Neutrophil (primary cell): ENCODE measurements around the gene RNMT.

Source experiments
- H3K27ac ChIP-seq: fragments of 200-600 bp; sonication (generic); 2 replicates; pipeline ENCODE4 v1.5.1; 2016; ENCODE audit warnings: mild to moderate bottlenecking, moderate library complexity
- H3K27me3 ChIP-seq: fragments of 200-600 bp; sonication (generic); 2 replicates; pipeline ENCODE4 v1.6.0; 2016; ENCODE audit warnings: mild to moderate bottlenecking
- H3K36me3 ChIP-seq: fragments of 200-600 bp; sonication (generic); 2 replicates; pipeline ENCODE4 v1.5.1; 2017
- H3K4me1 ChIP-seq, 2 experiments: fragments of 200-600 bp in 1 of 2; sonication (generic) in 1 of 2; 1 replicate in 1 of 2; 2 replicates in 1 of 2; pipeline versions ENCODE4 v1.5.1 to v1.6.1; 2013 to 2016; ENCODE audit warnings: low read depth in 1 of 2, low read length in 1 of 2, mild to moderate bottlenecking in 1 of 2, moderate library complexity in 1 of 2; ENCODE audit not compliant: control insufficient read depth in 1 of 2, insufficient read depth in 1 of 2
- H3K4me3 ChIP-seq, 2 experiments: fragments of 200-600 bp in 1 of 2; sonication (generic) in 1 of 2; 1 replicate in 1 of 2; 2 replicates in 1 of 2; pipeline ENCODE4 v1.5.1; 2013 to 2016; ENCODE audit warnings: low read depth in 1 of 2, low read length in 1 of 2, mild to moderate bottlenecking in 1 of 2, moderate library complexity in 1 of 2
- H3K9me3 ChIP-seq: fragments of 200-600 bp; sonication (generic); 2 replicates; pipeline ENCODE4 v1.5.1; 2016
- CTCF ChIP-seq: fragments of 200-600 bp; sonication (generic); IDR thresholded peaks from 2 replicates; pipeline ENCODE4 v1.5.1; 2016; ENCODE audit warnings: antibody characterized with exemption

RNMT gene

GRCh38 chr18:13720123-13720522 lies 6.3 kb upstream of the RNMT start:
- Histone ChIP-seq H3K4me3 (no peak overlapping the region), H3K9me3 (no peaks in the 10 kb centered on the region), H3K4me1 (no peaks in the 10 kb centered on the region), H3K36me3 (no peaks in the 10 kb centered on the region), H3K27me3 (no peaks in the 10 kb centered on the region), H3K27ac (no peak overlapping the region)
- TF ChIP-seq CTCF = no peak

- Histone ChIP-seq H3K27ac (no peak overlapping the region), H3K9me3 (no peaks in the 10 kb centered on the region), H3K4me1 (peaks cover 6 to 7% of the 10 kb centered on the region in 2 experiments), H3K27me3 (no peaks in the 10 kb centered on the region), H3K4me3 (no peak overlapping the region), H3K36me3 (no peaks in the 10 kb centered on the region)
- no peak for TF ChIP-seq CTCF
Observed at GRCh38 chr18:13720847-13721246, 5.6 kb upstream of the RNMT start.

- Histone ChIP-seq H3K9me3 (no peaks in the 10 kb centered on the region), H3K27me3 (no peaks in the 10 kb centered on the region), H3K4me1 (peaks cover 18 to 19% of the 10 kb centered on the region in 2 experiments), H3K4me3 (peak overlapping the region; percentile 71 to 98), H3K36me3 (no peaks in the 10 kb centered on the region), H3K27ac (peak overlapping the region; percentile 92)
- no peak for TF ChIP-seq CTCF
Observed at GRCh38 chr18:13725566-13726231, 774 bp upstream of the RNMT start.

- Histone ChIP-seq H3K9me3 (no peaks in the 10 kb centered on the region), H3K4me3 (peak overlapping the region; percentile 71 to 98), H3K36me3 (no peaks in the 10 kb centered on the region), H3K4me1 (peaks cover 18 to 19% of the 10 kb centered on the region in 2 experiments), H3K27ac (peak overlapping the region; percentile 92), H3K27me3 (no peaks in the 10 kb centered on the region)
- TF ChIP-seq CTCF = no peak
Observed at GRCh38 chr18:13726972-13727331, 479 bp downstream of the RNMT start.

GRCh38 chr18:13730481-13730880 lies 4.0 kb downstream of the RNMT start:
- Histone ChIP-seq H3K4me1 (peaks cover 15 to 17% of the 10 kb centered on the region in 2 experiments), H3K4me3 (no peak overlapping the region), H3K27ac (no peak overlapping the region), H3K36me3 (peaks cover 18% of the 10 kb centered on the region), H3K9me3 (no peaks in the 10 kb centered on the region), H3K27me3 (no peaks in the 10 kb centered on the region)
- no peak for TF ChIP-seq CTCF

- Histone ChIP-seq H3K36me3 (peaks cover 52% of the 10 kb centered on the region), H3K4me3 (no peak overlapping the region), H3K27me3 (no peaks in the 10 kb centered on the region), H3K27ac (no peak overlapping the region), H3K4me1 (no peaks in the 10 kb centered on the region), H3K9me3 (no peaks in the 10 kb centered on the region)
- TF ChIP-seq CTCF = no peak
Observed at GRCh38 chr18:13735681-13736080, 9.2 kb downstream of the RNMT start.
